Measurements from ENCODE around the gene CLTB. TPM values are rescaled to one million over a fixed set of nuclear protein-coding genes. Genes with fewer than 3 reads are reported as not detected.
A peak's percentile ranks its signal among the peaks of the same experiment; 100 is the strongest.

CLTB gene
- total and polyA plus RNA-seq, 3 donors from 2014 or later, result 60.8 to 107 (median 103) TPM

- TF ChIP-seq CTCF (IDR thresholded peaks at IDR 0.05) (no peak), POLR2A (IDR thresholded peaks at IDR 0.05) (no peak)
- no peak overlapping the region for H3K27ac ChIP-seq
- H3K9me3 ChIP-seq, result no peaks in the 10 kb centered on the region
- no peak for DNase-seq
- intact Hi-C loops (cut with DNase I; ENCODE audit: low total_unique reads), result no loop called here
- no peaks in the 10 kb centered on the region for H3K27me3 ChIP-seq
- H3K4me1 ChIP-seq, result peaks cover 24% of the 10 kb centered on the region
- H3K4me3 ChIP-seq, result no peak overlapping the region
- 83 to 89% methylated on average over 8 to 11 of the region's 11 CpGs for WGBS, 2 donors
- no peaks in the 10 kb centered on the region for H3K36me3 ChIP-seq (ENCODE audit: low read depth, missing control alignments)
Measured at GRCh38 chr5:176392526-176392925, 23.8 kb downstream of the CLTB start.

DNA sequence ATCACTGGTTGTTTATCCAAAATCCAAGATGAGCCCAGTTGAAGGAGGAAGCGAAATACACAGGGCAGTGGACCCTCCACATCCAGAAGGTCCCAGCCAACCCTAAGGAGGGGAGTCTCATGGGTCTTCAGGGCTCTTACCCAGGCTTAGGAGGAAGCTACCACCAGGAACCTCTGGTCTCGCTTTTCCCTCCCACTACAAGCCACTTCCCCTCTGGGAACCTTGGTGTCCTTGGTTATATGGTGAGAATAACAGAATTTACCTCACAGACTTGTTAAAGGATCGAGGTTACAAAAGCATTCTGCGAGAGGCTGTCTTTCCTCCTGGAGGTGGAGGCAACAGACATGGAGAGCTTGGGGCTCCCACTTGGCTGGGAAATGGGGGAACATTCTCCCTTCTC, 24.3 kb downstream of the CLTB start:
- intact Hi-C loops (cut with DNase I; ENCODE audit: low total_unique reads), result no loop called here
- no peak for DNase-seq
- WGBS, 2 donors, result 91 to 93% methylated on average over 4 of the region's 4 CpGs
- Histone ChIP-seq H3K36me3 (ENCODE audit: low read depth, missing control alignments) (no peaks in the 10 kb centered on the region), H3K4me3 (no peak overlapping the region), H3K4me1 (peaks cover 29% of the 10 kb centered on the region), H3K27me3 (no peaks in the 10 kb centered on the region), H3K27ac (no peak overlapping the region), H3K9me3 (no peaks in the 10 kb centered on the region)
- TF ChIP-seq POLR2A (IDR thresholded peaks at IDR 0.05) (no peak), CTCF (IDR thresholded peaks at IDR 0.05) (no peak)

DNA sequence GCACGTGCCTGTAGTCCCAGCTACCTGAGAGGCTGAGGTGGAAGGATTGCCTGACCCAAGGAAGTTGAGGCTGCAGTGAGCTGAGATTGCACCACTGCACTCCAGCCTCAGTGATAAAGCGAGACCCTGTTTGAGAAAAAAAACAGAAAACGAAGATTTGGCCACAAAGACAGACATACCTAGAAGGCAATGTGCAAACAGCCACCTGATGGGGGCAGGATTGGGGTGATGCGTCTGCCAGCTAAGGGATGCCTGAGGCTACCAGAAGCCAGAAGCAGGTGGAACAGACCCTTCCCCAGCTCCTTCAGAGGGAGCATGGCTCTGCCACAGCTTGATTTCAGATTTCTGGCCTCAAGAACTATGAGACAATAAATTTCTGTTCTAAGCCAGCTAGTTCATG, 24.9 kb downstream of the CLTB start:
- Histone ChIP-seq H3K9me3 (no peaks in the 10 kb centered on the region), H3K27me3 (no peaks in the 10 kb centered on the region), H3K27ac (no peak overlapping the region), H3K36me3 (ENCODE audit: low read depth, missing control alignments) (no peaks in the 10 kb centered on the region), H3K4me3 (no peak overlapping the region), H3K4me1 (peaks cover 30% of the 10 kb centered on the region)
- WGBS, 2 donors, result 93 to 94% methylated on average over 4 of the region's 4 CpGs
- intact Hi-C loops (cut with DNase I; ENCODE audit: low total_unique reads), result no loop called here
- TF ChIP-seq POLR2A (IDR thresholded peaks at IDR 0.05) (no peak), CTCF (IDR thresholded peaks at IDR 0.05) (no peak)
- DNase-seq, result no peak

DNA sequence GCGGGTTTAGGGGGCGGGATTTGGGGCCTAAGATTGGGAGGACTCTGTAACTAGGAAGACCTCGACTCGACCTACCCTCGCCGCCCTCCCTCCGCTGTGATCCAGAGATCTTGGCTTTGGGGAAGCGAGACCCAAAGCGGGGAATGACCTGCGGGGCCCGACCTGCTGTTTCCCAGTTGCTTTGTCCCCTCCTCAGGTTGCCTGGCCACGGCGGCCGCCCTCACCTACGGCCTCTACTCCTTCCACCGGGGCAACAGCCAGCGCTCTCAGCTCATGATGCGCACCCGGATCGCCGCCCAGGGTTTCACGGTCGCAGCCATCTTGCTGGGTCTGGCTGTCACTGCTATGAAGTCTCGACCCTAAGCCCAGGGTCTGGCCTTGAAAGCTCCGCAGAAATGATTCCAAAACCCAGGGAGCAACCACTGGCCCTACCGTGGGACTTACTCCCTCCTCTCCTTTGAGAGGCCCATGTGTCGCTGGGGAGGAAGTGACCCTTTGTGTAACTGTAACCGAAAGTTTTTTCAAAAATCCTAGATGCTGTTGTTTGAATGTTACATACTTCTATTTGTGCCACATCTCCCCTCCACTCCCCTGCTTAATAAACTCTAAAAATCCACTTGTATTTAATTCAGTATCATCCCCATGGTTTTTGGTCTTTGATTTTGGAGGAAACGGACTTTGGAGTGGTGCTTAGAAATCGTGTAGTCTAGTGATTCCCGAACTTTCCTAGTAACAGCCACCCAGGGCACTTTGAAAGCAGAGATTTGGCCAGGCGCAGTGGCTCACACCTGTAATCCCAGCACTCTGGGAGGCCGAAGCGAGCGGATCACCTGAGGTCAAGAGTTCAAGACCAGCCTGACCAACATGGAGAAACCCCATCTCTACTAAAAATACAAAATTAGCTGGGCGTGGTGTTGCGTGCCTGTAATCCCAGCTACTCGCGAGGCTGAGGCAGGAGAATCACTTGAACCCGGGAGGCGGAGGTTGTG, 26.9 kb downstream of the CLTB start:
- H3K27me3 ChIP-seq, result no peaks in the 10 kb centered on the region
- intact Hi-C loops (cut with DNase I; ENCODE audit: low total_unique reads), result no loop called here
- 20 to 25% methylated on average over 40 to 41 of the region's 41 CpGs for WGBS, 2 donors
- H3K4me1 ChIP-seq, result peaks cover 13% of the 10 kb centered on the region
- DNase-seq, result no peak
- H3K36me3 ChIP-seq (ENCODE audit: low read depth, missing control alignments), result no peaks in the 10 kb centered on the region
- peak overlapping the region; percentile 89 to 96 for H3K27ac ChIP-seq
- peak overlapping the region; percentile 73 to 74 for H3K4me3 ChIP-seq
- H3K9me3 ChIP-seq, result no peaks in the 10 kb centered on the region
- TF ChIP-seq POLR2A (IDR thresholded peaks at IDR 0.05) (no peak), CTCF (IDR thresholded peaks at IDR 0.05) (no peak)

Data from testis (tissue), 3 donors.